A549 (cell line): Measurements from ENCODE around the gene CSTPP1. TPM values are rescaled to one million over a fixed set of nuclear protein-coding genes. Genes with fewer than 3 reads are reported as not detected.

Source experiments
- ATAC-seq, 2 experiments: fragments of 200-7000 bp in 1 of 2; fragments of >200 bp in 1 of 2; cut with Nextera tagmentation in 1 of 2; cut with Tn5 transposase in 1 of 2; 3 replicates each; pipeline versions ENCODE4 v1.8.0 to v1.9.1; 2018 to 2020; ENCODE audit warnings: mild to moderate bottlenecking in 1 of 2, moderate library complexity in 1 of 2
- CTCF ChIA-PET: fragments of 300-600 bp; sonication (Branson Sonifier 250); formaldehyde crosslinking; extraction: SDS; loops from one replicate; lab custom pipeline; 2021; ENCODE audit warnings: antibody characterized with exemption, inconsistent platforms; lab: Yijun Ruan, JAX
- POLR2A ChIA-PET: fragments of 350-600 bp; formaldehyde crosslinking; extraction: SDS; loops from one replicate; lab custom pipeline; 2021; ENCODE audit warnings: antibody characterized with exemption, inconsistent platforms; lab: Yijun Ruan, JAX
- DNase-seq, 2 experiments: peaks; one replicate each; pipeline versions ENCODE4 v3.0.0 to v3.0.0-alpha.2; 2011 to 2016; ENCODE audit warnings: low read depth in 1 of 2, low spot score in 1 of 2
- FAIRE-seq: peaks from 2 replicates; lab custom pipeline; 2011; peaks lifted over from hg19 to GRCh38; lab: Jason Lieb, UNC
- H3K27ac ChIP-seq, 2 experiments: fragments of >200 bp; sonication (Bioruptor Twin); formaldehyde crosslinking; 3 replicates each; pipeline ENCODE4 v1.5.1; 2016 to 2017
- H3K4me1 ChIP-seq: fragments of >200 bp; sonication (Bioruptor Twin); formaldehyde crosslinking; 3 replicates; pipeline ENCODE4 v1.6.1; 2016
- H3K4me2 ChIP-seq: fragments of >200 bp; sonication (Bioruptor Twin); formaldehyde crosslinking; 3 replicates; pipeline ENCODE4 v1.6.1; 2016
- H3K4me3 ChIP-seq: fragments of >200 bp; sonication (Bioruptor Twin); formaldehyde crosslinking; 3 replicates; pipeline ENCODE4 v1.5.1; 2016
- H3K9me3 ChIP-seq: fragments of >200 bp; sonication (Bioruptor Twin); formaldehyde crosslinking; 3 replicates; pipeline ENCODE4 v1.6.1; 2016
- ATOH8 ChIP-seq: fragments of 250-450 bp; sonication (Bioruptor Pico); IDR thresholded peaks from 2 replicates; pipeline ENCODE4 v1.5.0; 2020; ENCODE audit warnings: low read depth, mild to moderate bottlenecking, moderate library complexity
- CBX2 ChIP-seq: fragments of 200-600 bp; sonication (generic); IDR thresholded peaks from 2 replicates; pipeline ENCODE4 v1.6.1; 2016; ENCODE audit warnings: low read depth, mild to moderate bottlenecking, borderline replicate concordance
- CBX8 ChIP-seq: fragments of 200-600 bp; sonication (generic); IDR thresholded peaks from 2 replicates; pipeline ENCODE4 v1.6.1; 2016
- CEBPB ChIP-seq, 2 experiments: fragments of >200 bp in 1 of 2; sonication (Bioruptor Twin) in 1 of 2; formaldehyde crosslinking in 1 of 2; IDR thresholded peaks; 2 replicates each; pipeline ENCODE4 v1.6.1; 2012 to 2016
- CHD2 ChIP-seq: fragments of 150-350 bp; IDR thresholded peaks from 2 replicates; pipeline ENCODE4 v1.6.1; 2014; ENCODE audit warnings: low read length; ENCODE audit not compliant: partially characterized antibody
- ESRRA ChIP-seq: fragments of 150-350 bp; IDR thresholded peaks from 2 replicates; pipeline ENCODE4 v1.6.1; 2014; ENCODE audit warnings: mild to moderate bottlenecking, low read length, borderline replicate concordance
- FOSB ChIP-seq: fragments of 250-450 bp; sonication (Bioruptor Pico); IDR thresholded peaks from 2 replicates; pipeline ENCODE4 v1.5.0; 2020; ENCODE audit warnings: mild to moderate bottlenecking, moderate library complexity
- FOSL2 ChIP-seq, 2 experiments: fragments of 450-650 bp in 1 of 2; fragments of >200 bp in 1 of 2; sonication (Bioruptor Twin) in 1 of 2; formaldehyde crosslinking; IDR thresholded peaks; 2 replicates each; pipeline versions ENCODE4 v1.5.0 to v1.6.1; 2016 to 2020; ENCODE audit warnings: mild to moderate bottlenecking in 1 of 2, moderate library complexity in 1 of 2
- GATA3 ChIP-seq: IDR thresholded peaks from 2 replicates; pipeline ENCODE4 v1.6.1; 2012; ENCODE audit warnings: borderline replicate concordance
- HDAC2 ChIP-seq: fragments of 200-600 bp; sonication (generic); IDR thresholded peaks from 2 replicates; pipeline ENCODE4 v1.6.1; 2016
- HMGXB4 ChIP-seq: fragments of 250-450 bp; sonication (Bioruptor Pico); IDR thresholded peaks from 2 replicates; pipeline ENCODE4 v1.5.0; 2021; ENCODE audit warnings: mild to moderate bottlenecking, moderate library complexity, borderline replicate concordance
- HOXB5 ChIP-seq: fragments of 250-450 bp; sonication (Bioruptor Pico); IDR thresholded peaks from 2 replicates; pipeline ENCODE4 v1.5.0; 2020; ENCODE audit warnings: mild to moderate bottlenecking, moderate library complexity
- JUN ChIP-seq, 2 experiments: fragments of >200 bp; sonication (Bioruptor Twin); formaldehyde crosslinking; IDR thresholded peaks; 2 replicates in 1 of 2; 3 replicates in 1 of 2; pipeline ENCODE4 v1.6.1; 2016 to 2017
- KDM5A ChIP-seq: fragments of 200-600 bp; sonication (generic); IDR thresholded peaks from 2 replicates; pipeline ENCODE4 v1.6.1; 2016; ENCODE audit warnings: antibody characterized with exemption, mild to moderate bottlenecking
- MYC ChIP-seq: IDR thresholded peaks from 2 replicates; pipeline ENCODE4 v1.6.1; 2012; ENCODE audit warnings: mild to moderate bottlenecking, inconsistent platforms, low read length, improper control_type of control experiment, borderline replicate concordance
- NFE2L2 ChIP-seq: fragments of 150-350 bp; conservative IDR thresholded peaks from 2 replicates; pipeline ENCODE4 v1.6.1; 2014; ENCODE audit warnings: low read length
- RCOR1 ChIP-seq: fragments of 150-350 bp; IDR thresholded peaks from 2 replicates; pipeline ENCODE4 v1.6.1; 2014; ENCODE audit warnings: antibody characterized with exemption, low read length, low read depth
- RFX5 ChIP-seq: fragments of 450-650 bp; IDR thresholded peaks from 2 replicates; pipeline ENCODE4 v1.7.1; 2014; ENCODE audit warnings: antibody characterized with exemption, mild to moderate bottlenecking, moderate library complexity
- ZC3H11A ChIP-seq: fragments of 450-650 bp; IDR thresholded peaks from 2 replicates; pipeline ENCODE4 v1.6.1; 2014; ENCODE audit warnings: antibody characterized with exemption, mild to moderate bottlenecking
- whole genome bisulfite sequencing: methylation state at CpG from one replicate; pipeline ENCODE4 v1.1.6; 2017; ENCODE audit errors: missing lambda C conversion rate; 5-methylcytosine and 5-hydroxymethylcytosine counted together
- polyA plus RNA-seq, 4 experiments: library from polyadenylated mRNA; depleted of rRNA in 3 of 4; stranded (reverse); fragments of >200 nt; fragmentation: RNase III in 1 of 4; extraction: RNeasy Plus Mini Kit Qiagen cat#74134 plus additional on column Dnase treatment in 1 of 4; gene quantifications; 2 replicates in 3 of 4; 3 replicates in 1 of 4; pipeline ENCODE4 v1.2.3, GENCODE V29; 2011 to 2017
- TF ChIP-seq, protein P1 (sequence below): fragments of 150-350 bp; IDR thresholded peaks from 2 replicates; pipeline ENCODE4 v1.6.1; 2014; ENCODE audit warnings: low read depth, mild to moderate bottlenecking, low read length
- TF ChIP-seq, protein P2 (sequence below): IDR thresholded peaks from 2 replicates; pipeline ENCODE4 v1.6.1; 2012

CSTPP1 gene
- polyA plus RNA-seq, 2 of the 4 experiments (the other 2 are of a cell fraction): 31.5 to 34.5 TPM

- TF ChIP-seq ATOH8 (CRISPR knock-in tag): no peak
- no peak for TF ChIP-seq KDM5A
- TF ChIP-seq, protein P1, sequence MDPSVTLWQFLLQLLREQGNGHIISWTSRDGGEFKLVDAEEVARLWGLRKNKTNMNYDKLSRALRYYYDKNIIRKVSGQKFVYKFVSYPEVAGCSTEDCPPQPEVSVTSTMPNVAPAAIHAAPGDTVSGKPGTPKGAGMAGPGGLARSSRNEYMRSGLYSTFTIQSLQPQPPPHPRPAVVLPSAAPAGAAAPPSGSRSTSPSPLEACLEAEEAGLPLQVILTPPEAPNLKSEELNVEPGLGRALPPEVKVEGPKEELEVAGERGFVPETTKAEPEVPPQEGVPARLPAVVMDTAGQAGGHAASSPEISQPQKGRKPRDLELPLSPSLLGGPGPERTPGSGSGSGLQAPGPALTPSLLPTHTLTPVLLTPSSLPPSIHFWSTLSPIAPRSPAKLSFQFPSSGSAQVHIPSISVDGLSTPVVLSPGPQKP: no peak
- TF ChIP-seq, all 56 proteins: peak for 0
These were observed 195.9 kb downstream of the CSTPP1 start (continued) for GRCh38 chr11:47132490-47132889.

- CTCF ChIA-PET: interaction anchor here (0.8 to 3.3 kb wide), 4 partner anchors 11 to 219 kb away, joined by 3 to 21 read pairs (median 4); no protein-coding TSS in a partner anchor
- WGBS: 65% methylated on average over 1 of the region's 1 CpG
- Histone ChIP-seq H3K4me2 (no peak overlapping the region), H3K9me3 (no peaks in the 10 kb centered on the region), H3K4me3 (no peak overlapping the region), H3K4me1 (no peaks in the 10 kb centered on the region), H3K27ac (no peak overlapping the region)
- TF ChIP-seq RCOR1 (no peak), CBX8 (no peak), JUN (IDR thresholded peaks at IDR 0.05) (no peak), HDAC2 (no peak), HOXB5 (no peak), CHD2 (no peak), CBX2 (no peak)
- FAIRE-seq: no peak
- POLR2A ChIA-PET: interaction anchor here (0.5 kb wide), 1 partner anchor 37 kb away, joined by 5 read pairs; no protein-coding TSS in a partner anchor
- no peak for ATAC-seq
- no peak for DNase-seq
These were observed 196.4 kb downstream of the CSTPP1 start for GRCh38 chr11:47132981-47133380.

DNA sequence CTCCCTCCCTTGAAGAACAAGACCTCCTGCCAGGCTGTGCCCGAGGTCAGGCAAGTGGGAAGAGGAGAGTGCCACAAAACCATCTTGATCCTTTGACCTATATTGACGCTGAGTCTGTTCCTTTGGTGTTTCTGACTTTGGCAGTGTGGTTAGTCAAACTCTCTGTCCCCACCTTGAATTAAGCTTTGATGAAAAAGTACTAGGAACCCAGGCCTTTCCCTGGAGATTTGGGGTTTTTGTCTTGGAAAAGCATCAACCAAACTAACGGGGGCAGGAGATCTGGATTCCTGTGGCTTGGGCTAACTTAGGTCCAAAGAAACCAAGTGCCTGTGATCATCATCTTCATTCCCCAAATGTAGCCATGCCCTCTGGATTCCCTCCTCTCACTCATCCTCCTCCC is 199.8 kb downstream of the CSTPP1 start:
- Histone ChIP-seq H3K4me2 (no peak overlapping the region), H3K4me1 (no peaks in the 10 kb centered on the region), H3K27ac (no peak overlapping the region), H3K4me3 (no peak overlapping the region), H3K9me3 (no peaks in the 10 kb centered on the region)
- TF ChIP-seq NFE2L2 (no peak), ESRRA (no peak), ZC3H11A (no peak), GATA3 (no peak), HOXB5 (no peak), HMGXB4 (no peak), RFX5 (no peak), FOSB (CRISPR knock-in tag) (no peak), CEBPB (IDR thresholded peaks at IDR 0.05) (no peak), CBX2 (no peak), FOSL2 (IDR thresholded peaks at IDR 0.05) (no peak), FOSL2 (CRISPR knock-in tag; IDR thresholded peaks at IDR 0.05) (no peak), MYC (no peak)
- TF ChIP-seq, protein P2, sequence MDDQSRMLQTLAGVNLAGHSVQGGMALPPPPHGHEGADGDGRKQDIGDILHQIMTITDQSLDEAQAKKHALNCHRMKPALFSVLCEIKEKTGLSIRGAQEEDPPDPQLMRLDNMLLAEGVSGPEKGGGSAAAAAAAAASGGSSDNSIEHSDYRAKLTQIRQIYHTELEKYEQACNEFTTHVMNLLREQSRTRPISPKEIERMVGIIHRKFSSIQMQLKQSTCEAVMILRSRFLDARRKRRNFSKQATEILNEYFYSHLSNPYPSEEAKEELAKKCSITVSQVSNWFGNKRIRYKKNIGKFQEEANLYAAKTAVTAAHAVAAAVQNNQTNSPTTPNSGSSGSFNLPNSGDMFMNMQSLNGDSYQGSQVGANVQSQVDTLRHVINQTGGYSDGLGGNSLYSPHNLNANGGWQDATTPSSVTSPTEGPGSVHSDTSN: no peak
- WGBS: 82% methylated on average over 3 of the region's 3 CpGs
- FAIRE-seq (no peak), DNase-seq (no peak), ATAC-seq (no peak)
- POLR2A ChIA-PET: no interaction called here
- CTCF ChIA-PET: interaction anchor here (3.5 kb wide), 1 partner anchor 17 kb away, joined by 14 read pairs; no protein-coding TSS in a partner anchor
